ENCODE results near the gene C2orf49. TPM values are rescaled to one million over a fixed set of nuclear protein-coding genes. Genes with fewer than 3 reads are reported as not detected.

C2orf49 gene
- total RNA-seq, 1 donor from 2014 or later: 15.3 TPM

DNA sequence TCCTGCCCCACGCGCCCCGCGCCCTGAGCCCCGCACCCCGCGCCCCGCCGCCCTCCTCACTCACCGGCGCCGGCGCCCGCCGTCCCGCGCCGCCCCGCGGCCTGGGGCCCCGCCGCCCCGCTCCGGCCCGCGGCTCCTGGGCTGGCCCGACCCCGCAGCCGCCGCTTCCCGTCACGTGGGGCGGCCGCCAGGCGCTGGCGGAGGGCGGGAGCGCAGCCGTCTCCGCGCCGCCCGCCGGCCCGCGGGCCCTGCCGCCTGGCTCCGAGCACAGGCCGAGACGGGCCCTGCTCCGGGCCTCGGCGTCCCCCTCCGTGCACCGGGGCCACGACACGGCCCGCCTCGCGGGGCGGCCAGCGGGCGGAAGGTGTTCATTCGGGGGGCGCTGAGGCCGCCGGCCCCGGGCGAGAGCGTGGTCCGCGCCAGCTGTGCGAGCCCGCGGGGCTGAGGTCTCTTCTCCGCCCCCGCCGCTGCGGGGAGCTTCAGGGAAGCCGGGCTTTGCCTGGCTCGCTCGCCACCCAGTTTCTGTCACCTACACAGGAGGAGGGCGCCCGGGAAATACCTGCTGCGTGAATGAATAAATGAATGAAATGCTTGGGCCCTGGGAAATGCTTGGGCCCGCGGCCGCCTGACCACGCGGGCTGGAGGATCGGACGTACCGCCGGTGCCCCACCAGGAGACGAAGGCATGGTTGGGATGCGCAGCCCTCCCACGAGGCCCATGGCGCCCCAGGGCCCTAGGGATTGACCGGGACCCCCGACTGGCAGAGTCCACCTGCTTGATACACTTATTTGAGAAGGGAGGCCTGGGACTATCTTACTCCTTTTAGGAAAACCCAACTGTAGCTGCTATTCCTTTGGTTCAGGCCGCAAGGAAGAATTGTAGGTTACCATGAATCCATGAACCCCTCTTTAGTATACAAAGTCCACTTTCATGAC is 7.5 kb upstream of the C2orf49 start, which contains the start of gene TGFBRAP1:
TGFBRAP1 (minus strand) TSS at position 175 of the 935 bp plus-strand sequence. CDS start 21,434 bp downstream, outside the sequence.
- Mint-ChIP-seq H3K4me1 (ENCODE audit: low read depth) (peaks cover 39% of the 10 kb centered on the region), H3K27ac (ENCODE audit: unreplicated experiment) (peak within 1 kb of the TSS; percentile 82), H3K27me3 (ENCODE audit: low read depth) (no peaks in the 10 kb centered on the region), H3K4me3 (ENCODE audit: unreplicated experiment) (peak within 1 kb of the TSS; percentile 82), H3K9me3 (ENCODE audit: low read depth) (no peaks in the 10 kb centered on the region), H3K36me3 (ENCODE audit: low read depth) (no peaks in the 10 kb centered on the region)
- TF ChIP-seq, protein P1, sequence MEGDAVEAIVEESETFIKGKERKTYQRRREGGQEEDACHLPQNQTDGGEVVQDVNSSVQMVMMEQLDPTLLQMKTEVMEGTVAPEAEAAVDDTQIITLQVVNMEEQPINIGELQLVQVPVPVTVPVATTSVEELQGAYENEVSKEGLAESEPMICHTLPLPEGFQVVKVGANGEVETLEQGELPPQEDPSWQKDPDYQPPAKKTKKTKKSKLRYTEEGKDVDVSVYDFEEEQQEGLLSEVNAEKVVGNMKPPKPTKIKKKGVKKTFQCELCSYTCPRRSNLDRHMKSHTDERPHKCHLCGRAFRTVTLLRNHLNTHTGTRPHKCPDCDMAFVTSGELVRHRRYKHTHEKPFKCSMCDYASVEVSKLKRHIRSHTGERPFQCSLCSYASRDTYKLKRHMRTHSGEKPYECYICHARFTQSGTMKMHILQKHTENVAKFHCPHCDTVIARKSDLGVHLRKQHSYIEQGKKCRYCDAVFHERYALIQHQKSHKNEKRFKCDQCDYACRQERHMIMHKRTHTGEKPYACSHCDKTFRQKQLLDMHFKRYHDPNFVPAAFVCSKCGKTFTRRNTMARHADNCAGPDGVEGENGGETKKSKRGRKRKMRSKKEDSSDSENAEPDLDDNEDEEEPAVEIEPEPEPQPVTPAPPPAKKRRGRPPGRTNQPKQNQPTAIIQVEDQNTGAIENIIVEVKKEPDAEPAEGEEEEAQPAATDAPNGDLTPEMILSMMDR (IDR thresholded peaks at IDR 0.05): peak; percentile 33
- no peak for DNase-seq (ENCODE audit: low spot score)

DNA sequence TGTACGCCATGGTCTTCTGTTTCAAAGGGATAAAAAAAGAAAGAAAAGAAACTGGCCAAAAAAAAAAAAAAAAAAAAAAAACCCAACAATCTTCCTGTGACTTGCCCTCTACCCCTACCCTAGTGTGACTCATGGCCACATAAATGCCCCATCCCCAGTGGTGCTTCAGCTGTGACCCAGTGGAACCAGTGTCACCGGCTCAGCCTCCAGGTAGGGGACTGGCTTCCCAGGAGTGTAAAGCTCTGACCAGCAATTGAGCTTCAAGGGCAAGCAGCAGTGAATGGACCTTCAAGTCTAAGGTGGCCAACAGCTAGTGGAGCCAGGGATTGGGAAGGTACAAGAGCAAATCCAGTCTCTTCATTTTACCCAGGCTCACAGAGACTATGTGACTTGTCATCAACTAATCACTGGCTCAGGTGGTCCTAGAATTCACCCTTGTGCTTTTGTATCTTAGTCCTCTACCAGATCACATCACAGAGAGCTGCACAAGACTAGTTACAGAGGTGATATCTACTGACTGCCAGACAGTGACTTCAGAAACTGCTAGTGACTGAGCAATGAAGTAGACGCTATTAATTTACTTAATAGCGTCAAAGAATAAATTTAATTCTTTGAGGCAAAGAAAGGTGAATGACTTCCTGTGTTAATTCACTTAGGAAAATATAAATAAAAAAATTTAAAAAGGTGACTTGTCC is 6.5 kb upstream of the C2orf49 start:
- H3K36me3 Mint-ChIP-seq (ENCODE audit: low read depth): no peaks in the 10 kb centered on the region
- peaks cover 29% of the 10 kb centered on the region for H3K4me1 Mint-ChIP-seq (ENCODE audit: low read depth)
- no peaks in the 10 kb centered on the region for H3K9me3 Mint-ChIP-seq (ENCODE audit: low read depth)
- H3K27ac Mint-ChIP-seq (ENCODE audit: unreplicated experiment): no peak overlapping the region
- TF ChIP-seq, protein P1 (IDR thresholded peaks at IDR 0.05): no peak
- no peaks in the 10 kb centered on the region for H3K27me3 Mint-ChIP-seq (ENCODE audit: low read depth)
- H3K4me3 Mint-ChIP-seq (ENCODE audit: unreplicated experiment): no peak overlapping the region
- no peak for DNase-seq (ENCODE audit: low spot score)

DNA sequence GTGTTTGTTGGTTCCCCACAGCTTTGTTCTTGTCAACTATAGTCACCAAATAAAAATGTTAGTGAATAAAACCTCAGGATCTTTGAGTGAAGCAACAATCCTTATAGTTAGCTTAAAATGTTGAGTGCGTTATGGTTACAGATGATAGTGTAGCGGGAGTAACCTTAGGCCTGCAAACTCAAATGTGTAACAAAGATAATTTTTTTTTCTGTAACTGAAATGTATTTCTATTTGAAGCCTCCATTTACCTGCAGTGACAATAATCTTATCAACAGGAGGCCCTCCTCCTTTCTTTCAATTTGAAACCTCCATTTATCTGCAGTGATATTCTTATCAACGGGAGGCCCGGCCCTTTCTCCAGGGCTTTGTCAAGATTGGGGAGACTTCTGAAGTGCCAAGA is 3.1 kb upstream of the C2orf49 start:
- no peak for DNase-seq (ENCODE audit: low spot score)
- TF ChIP-seq, protein P1 (IDR thresholded peaks at IDR 0.05): no peak
- H3K9me3 Mint-ChIP-seq (ENCODE audit: low read depth): no peaks in the 10 kb centered on the region
- H3K4me1 Mint-ChIP-seq (ENCODE audit: low read depth): peaks cover 33% of the 10 kb centered on the region
- H3K27ac Mint-ChIP-seq (ENCODE audit: unreplicated experiment): no peak overlapping the region
- H3K36me3 Mint-ChIP-seq (ENCODE audit: low read depth): no peaks in the 10 kb centered on the region
- no peak overlapping the region for H3K4me3 Mint-ChIP-seq (ENCODE audit: unreplicated experiment)
- no peaks in the 10 kb centered on the region for H3K27me3 Mint-ChIP-seq (ENCODE audit: low read depth)

DNA sequence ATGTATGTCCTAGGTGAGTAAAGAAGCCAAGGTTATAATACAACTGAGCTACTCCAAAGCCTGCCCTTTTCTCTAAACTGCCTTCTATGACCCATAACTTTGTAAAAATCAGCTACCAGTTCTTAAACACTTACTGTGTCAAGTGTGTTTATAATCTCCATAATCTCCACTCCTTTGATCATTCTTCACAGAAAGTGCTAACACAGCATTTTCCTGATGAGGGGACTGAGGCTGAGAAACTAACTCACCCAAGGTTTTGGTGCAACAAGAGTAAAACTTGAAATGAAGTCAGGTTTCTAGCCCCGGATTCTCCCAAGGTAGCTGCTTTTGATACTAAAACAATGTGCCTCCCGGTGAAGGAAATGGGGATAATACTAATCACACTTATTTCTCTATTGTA is 1.9 kb upstream of the C2orf49 start:
- H3K27me3 Mint-ChIP-seq (ENCODE audit: low read depth): no peaks in the 10 kb centered on the region
- H3K4me1 Mint-ChIP-seq (ENCODE audit: low read depth): peaks cover 32% of the 10 kb centered on the region
- no peak overlapping the region for H3K27ac Mint-ChIP-seq (ENCODE audit: unreplicated experiment)
- no peaks in the 10 kb centered on the region for H3K9me3 Mint-ChIP-seq (ENCODE audit: low read depth)
- no peak overlapping the region for H3K4me3 Mint-ChIP-seq (ENCODE audit: unreplicated experiment)
- TF ChIP-seq, protein P1 (IDR thresholded peaks at IDR 0.05): no peak
- DNase-seq (ENCODE audit: low spot score): no peak
- H3K36me3 Mint-ChIP-seq (ENCODE audit: low read depth): no peaks in the 10 kb centered on the region

DNA sequence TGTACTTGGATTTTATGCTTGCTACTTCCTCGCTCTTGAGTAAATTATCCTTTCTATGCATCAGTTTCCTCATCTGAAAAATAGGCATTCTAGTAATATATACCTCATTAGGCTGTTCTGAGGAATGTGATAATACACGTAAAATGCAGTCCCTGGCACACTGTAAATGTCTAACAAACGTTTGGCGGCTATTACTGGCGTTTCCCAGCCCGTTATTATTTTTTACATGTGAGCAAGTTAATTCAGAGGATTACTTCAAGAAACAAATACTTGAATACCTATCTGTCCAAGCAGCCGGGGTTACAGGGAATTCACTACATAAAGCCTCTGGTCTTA is 586 bp upstream of the C2orf49 start:
- TF ChIP-seq, protein P1 (IDR thresholded peaks at IDR 0.05): no peak
- H3K4me1 Mint-ChIP-seq (ENCODE audit: low read depth): peaks cover 29% of the 10 kb centered on the region
- H3K4me3 Mint-ChIP-seq (ENCODE audit: unreplicated experiment): peak overlapping the region; percentile 98
- no peaks in the 10 kb centered on the region for H3K27me3 Mint-ChIP-seq (ENCODE audit: low read depth)
- H3K27ac Mint-ChIP-seq (ENCODE audit: unreplicated experiment): peak overlapping the region; percentile 100
- DNase-seq (ENCODE audit: low spot score): no peak
- peaks cover 4% of the 10 kb centered on the region for H3K36me3 Mint-ChIP-seq (ENCODE audit: low read depth)
- H3K9me3 Mint-ChIP-seq (ENCODE audit: low read depth): no peaks in the 10 kb centered on the region
